HT-29 (cell line): ENCODE data around the gene IMMP2L. TPM values are rescaled to one million over a fixed set of nuclear protein-coding genes. Genes with fewer than 3 reads are reported as not detected.

Experiments
- DNase-seq: peaks from one replicate; pipeline ENCODE4 v3.0.0-alpha.2; 2015; ENCODE audit warnings: low spot score
- total RNA-seq: library from RNA; depleted of rRNA; stranded (reverse); fragments of >200 nt; shearing (Covaris generic); gene quantifications from 2 replicates; pipeline ENCODE4 v1.2.3, GENCODE V29; 2014

The IMMP2L gene
- total RNA-seq, 1 experiment from 2014 or later, result 8.2 TPM

DNA sequence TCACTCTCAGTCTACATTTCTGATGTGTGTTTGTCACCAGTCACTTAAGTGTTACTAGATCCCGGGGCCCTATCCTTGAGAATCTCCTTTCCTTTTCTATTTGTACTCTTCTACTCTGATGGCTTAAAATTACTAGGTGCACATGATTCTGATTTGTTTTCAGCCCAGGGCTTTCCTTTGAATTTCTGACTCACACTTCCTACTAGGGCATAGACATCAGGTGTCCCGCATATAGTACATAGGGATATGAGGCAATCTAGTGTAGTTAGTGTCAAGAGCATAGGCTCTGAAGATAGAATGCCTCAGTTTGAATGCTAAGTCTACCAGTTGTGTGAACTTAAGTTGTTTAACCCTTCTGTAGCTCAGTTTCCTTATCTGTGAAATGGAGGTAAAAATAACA, 520.7 kb downstream of the IMMP2L start:
- DNase-seq, result no peak

DNA sequence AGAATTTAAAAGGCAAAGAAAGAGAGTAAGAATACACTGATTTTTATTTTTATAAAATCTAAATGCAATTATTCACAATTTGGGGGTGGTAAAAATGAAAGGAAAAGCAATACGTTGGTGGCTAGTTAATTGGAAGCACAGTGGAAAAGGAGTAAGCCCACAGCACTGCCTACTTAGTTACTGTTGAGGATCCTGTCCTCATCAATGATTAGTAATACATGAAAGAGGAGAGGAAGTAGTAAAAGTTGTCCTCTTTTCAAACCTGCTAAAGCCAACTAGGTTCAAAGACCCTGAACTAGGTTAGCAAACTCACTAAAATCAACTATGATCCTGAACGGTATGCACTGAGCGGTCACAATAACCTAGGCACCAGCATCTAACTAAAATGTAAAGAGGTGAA, 524.1 kb downstream of the IMMP2L start:
- no peak for DNase-seq

DNA sequence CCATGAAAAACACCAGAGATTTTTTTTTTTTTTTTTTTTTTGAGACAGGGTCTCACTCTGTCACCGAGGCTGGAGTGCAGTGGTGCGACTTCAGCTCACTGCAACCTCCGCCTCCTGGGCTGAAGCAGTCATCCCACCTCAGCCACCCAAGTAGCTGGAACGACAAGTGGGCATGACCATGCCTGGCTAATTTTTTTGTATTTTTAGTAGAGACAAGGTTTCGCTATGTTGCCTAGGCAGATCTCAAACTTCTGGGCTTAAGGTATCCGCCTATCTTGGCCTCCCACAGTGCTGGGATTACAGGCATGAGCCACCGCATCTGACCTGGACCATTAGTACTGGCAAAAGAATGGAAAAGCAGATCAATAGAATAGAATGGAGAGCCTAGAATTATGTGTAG, 530.4 kb downstream of the IMMP2L start:
- DNase-seq, result no peak

DNA sequence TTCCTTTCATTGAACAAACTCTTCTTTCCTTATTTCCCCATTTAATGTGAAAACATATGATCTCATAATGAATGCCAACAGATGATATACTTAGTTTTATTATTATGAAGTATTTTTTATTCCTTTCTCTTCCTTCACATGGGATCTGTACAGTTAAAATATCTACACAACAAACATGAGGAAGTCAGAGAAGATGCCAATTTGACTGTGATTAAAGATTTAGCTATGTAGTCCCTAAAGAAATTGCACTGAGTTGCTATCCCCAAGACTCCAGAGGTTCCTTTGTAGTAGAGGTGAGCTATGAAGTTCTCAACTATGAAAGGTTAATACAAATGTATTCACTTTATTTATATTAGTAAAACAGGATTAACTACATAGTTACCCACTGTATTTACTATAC, 532.0 kb downstream of the IMMP2L start:
- no peak for DNase-seq

DNA sequence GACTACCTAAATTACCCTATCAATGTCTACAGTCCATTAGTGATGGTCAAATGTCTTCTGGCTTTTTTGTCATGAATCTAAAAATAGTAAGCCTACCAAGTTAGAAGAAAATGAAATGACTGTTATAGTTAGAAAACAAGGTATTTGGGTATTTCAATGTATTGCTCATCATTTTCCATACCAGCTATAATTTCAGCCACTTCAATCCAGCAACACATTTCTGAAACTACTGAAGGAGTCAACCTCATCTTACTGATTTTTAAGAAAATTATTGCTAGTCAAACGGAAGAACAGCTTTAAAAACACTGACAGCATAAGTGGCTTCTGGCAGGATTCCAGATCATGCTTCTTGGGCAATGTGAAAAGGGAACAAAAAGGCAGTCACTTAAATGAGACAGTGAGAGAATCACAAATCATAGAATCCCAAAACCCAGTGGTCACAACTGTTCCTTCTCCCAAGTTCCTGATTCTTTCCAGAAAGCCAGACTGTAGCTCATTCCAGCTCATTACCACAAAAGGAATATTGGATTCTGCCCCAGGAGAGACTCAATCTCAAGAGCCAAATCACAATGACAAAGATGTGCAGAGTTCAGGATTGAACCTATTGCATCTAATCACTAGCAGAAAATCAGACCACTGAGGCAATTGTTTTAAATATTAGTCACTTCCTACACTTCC, 532.6 kb downstream of the IMMP2L start:
- no peak for DNase-seq

DNA sequence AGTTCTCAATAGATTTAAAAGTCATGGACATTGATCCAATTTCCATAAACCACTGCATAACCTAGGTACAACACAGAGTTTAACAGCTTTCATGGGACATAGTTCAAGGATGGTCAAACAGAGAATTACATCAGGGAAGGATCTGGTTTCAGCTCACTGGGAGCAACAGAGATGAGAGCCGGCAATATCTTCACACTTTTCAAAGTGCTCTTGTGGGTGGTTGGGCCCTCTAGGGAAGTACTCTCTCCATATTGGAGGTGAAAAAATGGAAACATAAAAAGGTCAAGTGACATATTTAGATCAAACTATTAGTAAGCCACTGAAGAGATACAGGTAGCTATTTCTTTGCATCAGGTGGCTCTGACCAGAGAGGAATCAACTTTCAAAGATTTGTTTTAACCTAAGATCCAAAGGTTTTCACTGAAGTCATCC, 533.1 kb downstream of the IMMP2L start:
- no peak for DNase-seq

DNA sequence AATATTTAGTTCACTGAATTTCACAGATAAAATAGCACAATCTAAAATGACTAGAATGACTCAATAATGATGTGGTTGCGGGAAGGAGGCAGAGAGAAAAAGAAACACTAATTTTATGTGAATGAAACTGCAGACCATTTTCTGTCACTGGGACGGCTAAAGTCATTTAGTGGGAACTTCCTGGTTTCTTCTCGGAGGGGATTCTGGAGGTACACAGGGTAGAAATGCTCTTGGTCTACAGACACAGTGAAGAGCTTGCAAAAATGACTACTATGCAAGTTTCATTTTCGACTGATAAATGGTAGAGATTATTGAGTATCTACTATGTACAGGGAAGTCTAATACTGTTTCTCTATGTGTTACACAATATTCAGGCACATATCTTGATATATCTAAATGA, 534.9 kb downstream of the IMMP2L start:
- DNase-seq, result no peak

DNA sequence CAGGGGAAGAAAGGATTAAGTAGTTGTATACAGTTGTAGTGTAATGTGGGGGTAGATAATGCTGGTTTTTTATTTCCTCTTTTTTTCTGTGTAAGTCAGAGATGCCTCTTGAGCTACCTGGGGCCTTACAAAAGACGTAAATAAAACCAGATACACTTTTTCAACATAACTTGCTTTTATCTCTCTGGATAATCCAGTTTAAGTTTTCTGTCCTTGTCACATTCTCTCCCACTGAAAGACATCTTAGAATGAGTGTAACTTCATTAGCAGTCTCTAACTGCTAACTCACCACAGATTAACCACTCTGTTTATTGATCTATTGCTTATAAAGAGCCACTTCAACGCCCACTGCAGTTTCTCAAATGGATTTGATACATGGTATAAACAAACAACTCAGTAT, 535.5 kb downstream of the IMMP2L start:
- DNase-seq, result no peak

DNA sequence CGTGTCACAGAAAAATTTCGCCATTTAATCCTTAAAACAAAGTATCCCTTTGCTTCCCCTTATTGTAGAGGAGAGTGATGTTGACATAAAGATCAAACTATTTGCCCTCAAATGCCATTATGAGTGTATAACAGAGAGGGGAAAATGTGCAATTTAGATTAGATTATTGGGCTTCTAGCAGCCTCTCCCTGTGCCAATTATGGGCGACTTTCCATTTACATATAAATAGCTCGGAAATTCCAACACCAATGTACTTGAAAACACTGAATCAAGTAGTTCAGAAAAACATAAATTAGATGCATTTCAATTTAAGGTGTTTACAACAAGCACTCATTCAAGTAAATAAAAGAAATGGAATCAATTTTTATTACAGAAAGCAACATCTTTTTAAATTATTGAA, 535.9 kb downstream of the IMMP2L start:
- DNase-seq, result no peak

DNA sequence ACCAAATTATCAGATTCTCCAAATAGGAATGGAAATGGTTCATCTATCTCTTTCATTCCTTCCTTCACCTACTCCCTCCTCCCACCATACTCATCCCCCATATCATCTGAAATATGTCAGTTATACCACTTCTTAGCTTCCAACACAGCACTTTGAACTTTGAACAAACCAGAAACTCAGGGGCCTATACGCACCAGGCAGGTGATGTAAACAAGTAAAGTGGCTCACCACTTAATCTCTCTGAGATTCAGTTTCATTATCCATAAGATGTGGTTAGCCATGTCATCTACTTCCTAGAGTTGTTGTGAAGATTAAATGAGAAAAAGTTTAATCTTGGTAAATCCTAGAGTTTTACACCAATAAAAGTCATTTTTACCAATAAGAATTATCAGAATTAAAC, 537.3 kb downstream of the IMMP2L start:
- DNase-seq, result no peak

DNA sequence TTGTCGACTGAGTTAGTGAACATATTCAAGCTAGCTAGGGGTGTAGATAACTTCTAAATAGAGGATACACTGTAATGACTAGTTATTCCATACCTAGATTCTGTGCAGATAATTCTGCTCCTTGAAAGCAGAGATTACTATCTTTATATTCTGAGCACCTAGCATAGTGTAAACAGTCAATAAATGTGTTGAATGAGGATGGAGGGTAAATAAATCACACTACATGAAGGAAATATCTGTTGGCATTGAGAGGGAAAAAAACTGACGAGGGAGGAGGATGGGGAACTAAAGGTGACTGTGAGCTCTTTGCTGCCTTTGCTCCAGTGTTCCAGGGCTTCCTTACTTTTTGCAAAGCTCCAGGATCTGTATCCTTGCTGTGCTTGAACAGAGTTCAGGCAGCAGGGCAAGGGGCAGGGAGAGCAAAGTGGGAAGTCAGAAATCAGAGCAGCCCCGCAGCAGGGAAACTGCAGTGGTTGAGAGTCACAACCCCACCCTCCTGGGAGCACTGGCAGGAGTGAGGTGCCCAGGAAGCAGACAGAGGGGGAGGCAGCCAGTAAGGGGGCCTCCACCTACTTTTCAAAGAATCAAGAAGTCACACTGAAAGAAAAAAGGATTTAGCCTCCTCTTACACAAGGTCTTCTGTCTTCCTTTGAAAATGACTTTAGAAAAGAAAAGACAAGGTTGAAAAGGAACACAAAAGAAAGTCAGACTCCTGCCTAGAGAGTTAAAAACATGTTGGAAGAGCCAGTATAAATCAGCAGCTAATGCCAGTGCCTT, 543.1 kb downstream of the IMMP2L start:
- DNase-seq, result peak; percentile 29

DNA sequence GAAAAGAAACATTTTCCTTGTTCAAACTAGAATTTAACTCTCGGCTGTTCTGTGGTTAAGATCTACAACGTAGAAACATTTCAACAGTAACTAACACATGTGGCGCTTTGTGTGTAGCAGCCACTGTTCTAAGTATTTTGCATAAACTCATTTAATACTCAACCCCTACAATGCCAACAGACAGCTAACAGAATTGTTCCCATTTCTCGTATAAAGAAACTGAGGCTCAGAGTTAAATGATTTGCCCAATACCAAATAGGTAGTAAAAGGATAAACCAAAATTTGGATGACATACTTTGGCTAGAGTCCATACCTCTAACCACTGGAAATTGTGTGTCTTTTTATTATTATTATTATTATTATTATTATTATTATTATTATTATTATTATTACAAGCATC, 543.8 kb downstream of the IMMP2L start:
- DNase-seq, result no peak

DNA sequence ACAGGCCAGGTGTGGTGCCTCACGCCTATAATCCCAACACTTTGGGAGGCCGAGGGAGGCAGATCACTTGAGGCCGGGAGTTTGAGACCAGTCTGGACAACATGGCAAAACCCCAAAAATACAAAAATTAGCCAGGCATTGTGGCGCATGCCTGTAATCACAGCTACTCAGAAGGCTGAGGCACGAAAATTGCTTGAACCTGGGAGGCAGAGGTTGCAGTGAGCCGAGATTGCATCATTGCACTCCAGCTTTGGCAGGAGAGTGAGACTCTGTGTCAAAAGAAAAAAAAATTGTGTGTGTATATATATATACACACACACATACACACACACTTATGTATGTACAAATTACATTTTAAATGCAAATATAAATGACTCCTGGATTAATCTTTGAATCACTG, 548.2 kb downstream of the IMMP2L start:
- no peak for DNase-seq

DNA sequence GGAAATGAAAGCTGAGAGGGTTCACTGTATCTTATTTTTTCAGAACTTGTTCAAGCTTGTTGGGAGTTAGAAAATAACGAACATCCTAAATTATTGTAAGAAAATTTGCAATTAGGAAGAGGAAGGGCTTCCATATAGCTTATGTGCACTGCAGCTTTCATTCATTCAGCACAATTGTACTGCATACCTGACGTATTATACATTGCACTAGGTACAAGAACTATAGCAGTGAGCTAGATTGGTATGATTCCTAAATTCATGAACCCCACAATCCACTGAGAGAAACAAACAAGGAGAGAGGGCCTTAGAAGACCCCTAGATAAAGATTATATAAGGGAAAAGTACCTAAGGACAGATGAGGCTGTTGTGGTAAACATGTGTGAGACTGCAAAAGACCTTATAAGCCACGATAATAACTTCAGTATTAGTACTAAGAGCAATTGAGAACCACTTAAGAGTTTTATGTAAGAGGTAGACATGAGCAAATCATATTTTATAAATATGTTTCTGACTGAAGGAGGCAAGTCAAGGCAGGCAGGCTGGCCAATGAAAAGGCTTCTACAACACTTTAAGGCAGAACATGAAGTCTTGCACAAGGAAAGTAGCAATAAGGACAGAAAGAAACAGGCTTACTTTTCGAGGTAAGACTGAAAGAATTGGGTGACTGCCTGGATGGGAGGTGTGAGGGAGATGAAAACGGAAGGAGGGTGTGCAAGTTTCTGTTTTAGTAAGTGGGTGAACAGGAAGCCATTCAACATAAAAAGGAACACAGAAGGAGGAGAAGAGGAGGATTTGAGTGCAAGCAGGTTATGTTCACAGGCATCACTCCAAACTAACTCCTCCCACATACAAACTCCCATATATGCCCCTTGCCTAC, 549.3 kb downstream of the IMMP2L start:
- no peak for DNase-seq

DNA sequence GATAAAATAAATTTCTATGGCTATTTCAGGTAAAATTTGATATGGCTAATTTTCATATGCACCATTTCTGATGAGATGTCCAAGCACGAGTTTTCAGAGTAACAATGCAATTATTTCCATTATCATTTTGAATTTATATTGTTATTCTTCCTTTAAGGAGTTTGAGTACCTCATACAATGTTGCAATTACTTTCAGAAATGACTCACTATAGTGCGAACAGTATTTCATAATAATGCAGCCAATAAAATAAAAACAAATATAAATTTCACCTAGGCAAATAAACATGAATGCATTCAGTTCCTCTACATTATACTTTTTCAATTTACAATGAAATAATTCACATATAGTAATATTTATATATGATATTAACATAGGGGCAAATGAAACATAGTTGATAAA, 550.1 kb downstream of the IMMP2L start:
- no peak for DNase-seq

DNA sequence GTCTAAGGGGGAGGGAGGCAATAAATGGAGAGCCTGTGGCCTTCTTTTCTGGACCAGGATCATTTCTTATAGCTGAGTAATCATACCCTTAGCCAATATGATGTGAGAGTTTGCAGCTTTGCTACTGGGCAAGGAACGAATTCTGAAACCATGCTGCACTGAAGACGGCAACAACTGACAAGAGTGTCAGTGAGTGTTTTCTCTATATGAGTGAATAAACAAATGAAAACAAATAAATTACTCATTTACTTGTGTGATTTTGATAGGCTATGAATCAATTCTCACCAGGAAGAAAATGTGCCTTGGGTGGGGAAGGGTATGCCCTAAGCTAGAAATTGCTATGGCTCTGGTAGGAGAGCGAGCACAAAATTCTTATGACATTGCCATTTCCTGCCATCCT, 550.8 kb downstream of the IMMP2L start:
- DNase-seq, result no peak

DNA sequence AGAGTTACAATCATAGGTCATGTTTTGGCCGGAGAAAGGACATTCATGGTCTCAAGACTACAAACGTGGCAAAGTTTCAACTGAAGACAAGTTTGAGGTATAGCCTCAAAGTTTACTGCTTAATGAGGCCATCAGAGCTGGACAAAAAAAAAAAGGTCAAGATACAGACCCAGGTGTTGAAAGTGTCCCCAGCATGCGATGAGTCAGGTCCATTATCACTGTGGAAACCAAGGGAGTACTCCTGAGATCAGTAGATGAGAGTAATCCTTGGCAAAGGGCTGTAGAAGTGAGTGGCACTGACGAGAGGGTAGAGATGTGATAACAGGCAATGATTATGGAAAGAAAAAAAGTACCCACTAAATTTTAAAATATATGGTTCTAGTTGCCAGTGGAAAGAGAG, 551.5 kb downstream of the IMMP2L start:
- no peak for DNase-seq

DNA sequence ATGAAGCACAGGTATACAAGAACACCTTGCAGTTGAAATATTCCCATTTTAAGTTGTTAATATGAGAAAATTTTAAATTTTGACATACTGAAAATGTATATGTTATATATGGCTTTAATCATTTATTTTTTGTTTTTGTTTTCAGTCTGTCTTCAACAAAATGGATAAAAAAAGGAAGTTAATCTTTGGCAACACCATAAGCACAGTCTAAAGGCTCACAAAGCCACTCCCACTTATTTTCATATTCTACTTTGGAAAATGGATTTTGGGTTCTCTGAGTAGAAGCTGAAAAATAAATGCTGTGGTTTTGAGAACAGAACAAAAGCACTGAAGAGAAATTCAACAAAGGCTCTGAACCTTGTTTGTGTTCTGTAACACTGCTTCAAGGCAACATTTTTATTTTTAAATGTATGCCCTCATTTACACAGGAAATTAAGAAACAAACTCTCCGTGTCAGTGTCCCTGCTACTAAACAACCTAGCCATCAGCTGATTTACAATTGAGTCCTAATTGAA, 552.7 kb downstream of the IMMP2L start:
- DNase-seq, result no peak

DNA sequence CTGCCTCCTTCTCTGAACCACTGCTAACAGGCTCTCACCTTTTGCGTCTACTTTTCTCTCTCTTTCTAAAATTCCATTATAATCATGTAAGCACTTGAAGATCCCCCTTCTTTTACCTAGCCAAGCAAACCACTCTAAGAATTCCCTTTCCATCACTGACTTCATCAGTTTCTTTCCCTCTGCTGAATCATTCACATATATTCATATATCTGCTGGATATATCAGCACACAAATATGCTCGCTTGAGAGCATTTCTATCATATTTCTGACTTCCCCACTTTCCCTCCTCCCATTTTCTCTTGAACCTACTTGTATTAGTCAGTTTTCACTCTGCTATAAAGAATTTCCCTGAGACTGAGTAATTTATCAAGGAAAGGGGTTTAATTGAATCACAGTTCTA, 555.6 kb downstream of the IMMP2L start:
- no peak for DNase-seq

DNA sequence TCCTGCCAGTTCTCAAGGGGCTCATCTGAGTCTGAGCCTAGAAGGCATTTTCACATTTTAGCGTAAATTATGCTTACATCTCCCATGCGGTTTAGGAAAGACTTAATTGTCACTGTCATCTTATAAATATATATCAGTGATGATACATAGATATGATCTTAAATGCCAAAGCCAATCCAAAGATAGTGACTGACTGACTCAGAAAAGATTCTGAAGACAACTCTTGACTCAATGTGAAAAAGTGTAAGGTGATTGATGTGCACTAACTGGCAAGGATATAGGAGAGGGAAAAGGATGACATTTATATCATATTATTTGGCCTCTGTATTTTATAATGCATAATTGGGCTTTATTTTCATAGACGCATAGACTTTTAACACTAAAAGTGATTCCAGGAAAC, 556.3 kb downstream of the IMMP2L start:
- no peak for DNase-seq

DNA sequence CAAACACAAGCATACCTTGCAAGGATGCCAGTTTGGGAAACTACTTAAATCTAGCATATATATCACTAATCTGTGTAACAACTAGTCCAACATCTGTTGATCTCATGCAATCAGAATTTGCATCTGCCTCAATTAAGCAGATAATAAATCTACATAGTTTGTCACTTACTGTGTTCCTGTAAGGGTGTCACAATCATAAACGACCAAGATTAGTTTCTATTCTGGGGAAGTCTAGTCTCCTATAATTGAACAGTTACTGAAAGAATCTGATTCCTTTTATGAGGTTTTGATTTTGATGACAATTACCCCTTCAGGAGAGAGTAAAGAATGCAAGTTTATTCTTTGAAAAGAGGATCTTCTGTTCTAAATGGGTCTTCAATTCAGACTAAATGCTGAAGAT, 556.8 kb downstream of the IMMP2L start:
- no peak for DNase-seq

DNA sequence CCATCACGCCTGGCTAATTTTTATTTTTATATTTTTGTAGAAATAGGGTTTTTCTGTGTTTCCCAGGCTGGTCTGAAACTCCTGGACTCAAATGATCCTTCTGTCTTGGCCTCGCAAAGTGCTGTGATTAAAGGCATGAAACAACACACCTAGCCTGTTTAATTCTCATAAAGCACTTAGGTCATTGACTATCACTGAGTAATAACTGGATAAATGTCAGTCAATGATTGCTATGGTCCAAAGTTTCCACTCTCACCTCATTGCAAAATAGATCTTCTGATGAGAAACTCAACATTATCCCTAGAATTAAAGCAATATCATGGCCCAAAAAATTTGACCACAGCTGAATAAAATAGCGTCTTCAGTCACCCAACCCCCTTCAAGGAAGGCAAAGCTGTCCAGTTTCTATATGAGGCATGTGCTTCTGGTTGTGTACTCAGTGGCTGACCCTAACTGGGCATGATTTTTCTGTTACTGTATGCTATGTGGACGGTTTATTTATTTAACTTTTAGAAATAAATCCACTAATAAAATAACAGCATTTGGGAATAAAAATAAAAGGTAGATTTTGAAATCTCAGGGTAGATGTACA, 557.9 kb downstream of the IMMP2L start:
- no peak for DNase-seq
